ENCODE results near the gene KISS1.

The KISS1 gene

DNA sequence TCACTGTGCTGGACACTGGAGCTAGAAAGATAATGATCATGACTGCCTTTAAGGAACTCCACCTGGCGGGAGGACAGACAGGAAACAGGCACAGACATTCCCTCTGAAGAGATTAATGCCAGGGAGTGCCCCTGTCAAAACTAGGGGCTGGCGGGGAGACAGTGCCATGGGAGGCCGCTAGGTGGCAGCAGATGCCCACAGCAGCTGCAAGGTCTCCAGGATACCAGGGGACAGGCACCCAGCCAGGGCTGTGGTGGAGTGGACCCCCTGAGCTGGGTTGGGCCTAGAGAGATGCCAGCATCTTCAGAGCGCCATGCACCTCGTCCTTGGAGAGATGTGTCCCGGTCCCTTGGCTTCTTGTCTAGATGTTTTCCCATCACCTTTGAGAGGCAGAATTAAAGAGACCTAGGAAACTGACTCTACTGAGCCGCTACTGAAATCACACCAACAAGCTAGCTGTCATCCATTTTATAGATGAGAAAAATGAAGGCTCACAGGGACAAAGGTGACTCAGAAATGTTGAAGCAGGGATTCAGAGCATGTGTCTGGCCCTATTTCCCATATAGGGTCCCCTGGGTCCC, 33.7 kb downstream of the KISS1 start (continued):
- TF ChIP-seq ZNF654 (tag by site-specific recombination; IDR thresholded peaks at IDR 0.05; ENCODE audit: low read depth) = peak; percentile 96
- TF ChIP-seq, protein P1, sequence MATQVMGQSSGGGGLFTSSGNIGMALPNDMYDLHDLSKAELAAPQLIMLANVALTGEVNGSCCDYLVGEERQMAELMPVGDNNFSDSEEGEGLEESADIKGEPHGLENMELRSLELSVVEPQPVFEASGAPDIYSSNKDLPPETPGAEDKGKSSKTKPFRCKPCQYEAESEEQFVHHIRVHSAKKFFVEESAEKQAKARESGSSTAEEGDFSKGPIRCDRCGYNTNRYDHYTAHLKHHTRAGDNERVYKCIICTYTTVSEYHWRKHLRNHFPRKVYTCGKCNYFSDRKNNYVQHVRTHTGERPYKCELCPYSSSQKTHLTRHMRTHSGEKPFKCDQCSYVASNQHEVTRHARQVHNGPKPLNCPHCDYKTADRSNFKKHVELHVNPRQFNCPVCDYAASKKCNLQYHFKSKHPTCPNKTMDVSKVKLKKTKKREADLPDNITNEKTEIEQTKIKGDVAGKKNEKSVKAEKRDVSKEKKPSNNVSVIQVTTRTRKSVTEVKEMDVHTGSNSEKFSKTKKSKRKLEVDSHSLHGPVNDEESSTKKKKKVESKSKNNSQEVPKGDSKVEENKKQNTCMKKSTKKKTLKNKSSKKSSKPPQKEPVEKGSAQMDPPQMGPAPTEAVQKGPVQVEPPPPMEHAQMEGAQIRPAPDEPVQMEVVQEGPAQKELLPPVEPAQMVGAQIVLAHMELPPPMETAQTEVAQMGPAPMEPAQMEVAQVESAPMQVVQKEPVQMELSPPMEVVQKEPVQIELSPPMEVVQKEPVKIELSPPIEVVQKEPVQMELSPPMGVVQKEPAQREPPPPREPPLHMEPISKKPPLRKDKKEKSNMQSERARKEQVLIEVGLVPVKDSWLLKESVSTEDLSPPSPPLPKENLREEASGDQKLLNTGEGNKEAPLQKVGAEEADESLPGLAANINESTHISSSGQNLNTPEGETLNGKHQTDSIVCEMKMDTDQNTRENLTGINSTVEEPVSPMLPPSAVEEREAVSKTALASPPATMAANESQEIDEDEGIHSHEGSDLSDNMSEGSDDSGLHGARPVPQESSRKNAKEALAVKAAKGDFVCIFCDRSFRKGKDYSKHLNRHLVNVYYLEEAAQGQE (tag by site-specific recombination; IDR thresholded peaks at IDR 0.05) = 0 out of 2 replicates have a peak, but pooled peaks have one; percentile 10
- TF ChIP-seq CTCF (tag by site-specific recombination; IDR thresholded peaks at IDR 0.05) = peak; percentile 95
- no peak for TF ChIP-seq ZNF473 (tag by site-specific recombination; IDR thresholded peaks at IDR 0.05)
- TF ChIP-seq GLIS1 (tag by site-specific recombination; IDR thresholded peaks at IDR 0.05) = peak; percentile 43; the same call in 1 of the 2 replicates
- TF ChIP-seq ZNF48 (tag by site-specific recombination; IDR thresholded peaks at IDR 0.05) = no peak
- TF ChIP-seq ZNF335 (tag by site-specific recombination; conservative IDR thresholded peaks at IDR 0.05) = peak; percentile 46

DNA sequence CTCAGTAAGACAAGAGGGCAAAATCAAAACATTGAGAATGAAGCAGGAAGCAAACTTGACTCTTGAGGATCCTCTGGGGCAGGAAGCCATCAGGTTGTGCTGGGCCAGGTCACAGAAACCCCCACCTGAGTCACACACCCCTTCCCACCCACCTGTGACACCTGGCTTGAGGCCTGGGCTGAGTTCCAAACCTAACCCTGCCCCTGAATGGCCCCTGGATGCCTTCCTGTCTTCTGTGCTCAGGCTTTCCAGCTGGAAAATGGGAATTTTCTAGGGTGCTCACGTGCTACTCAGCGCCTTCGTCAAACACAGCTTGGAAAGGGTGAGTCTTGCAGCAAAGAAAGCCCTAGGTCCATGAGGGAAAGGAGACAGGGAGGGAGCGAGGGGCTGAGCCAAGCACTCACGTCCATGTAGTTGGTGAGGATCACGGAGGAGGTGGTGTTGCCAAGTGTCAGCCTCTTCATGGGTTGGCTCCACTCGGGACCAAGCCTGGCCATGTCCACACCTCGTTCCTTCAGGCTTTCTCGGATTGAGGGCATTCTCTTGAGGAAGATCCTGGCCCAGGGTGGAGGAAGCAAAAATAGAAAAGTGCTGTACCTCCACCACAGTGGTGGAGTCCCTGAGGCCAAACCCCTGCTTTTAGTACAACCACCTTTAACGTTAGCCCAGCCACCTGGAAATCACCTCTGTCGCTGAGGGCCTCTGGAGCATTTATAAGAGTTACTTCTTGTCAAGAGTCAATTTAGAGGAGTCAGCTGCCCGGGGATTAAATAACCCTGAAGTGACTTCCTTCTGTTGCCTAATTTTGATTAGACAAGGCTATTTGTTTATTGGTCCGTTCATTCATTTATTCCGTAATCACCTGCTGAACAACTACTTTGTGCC, 34.4 kb downstream of the KISS1 start:
- Histone ChIP-seq H3K9me3 (ENCODE audit: control insufficient read depth, insufficient read depth, low read depth, low read length) (no peaks in the 10 kb centered on the region), H3K4me1 (ENCODE audit: control insufficient read depth, insufficient read depth, low read length) (no peaks in the 10 kb centered on the region), H3K36me3 (ENCODE audit: control insufficient read depth in 2 of 2, insufficient read depth in 1 of 2, low read length in 2 of 2) (no peaks in the 10 kb centered on the region), H3K4me3 (ENCODE audit: low read depth, low read length) (no peak overlapping the region), H3K27ac (ENCODE audit: extremely low read depth, low read depth, low read length) (no peak overlapping the region)
- ChIA-PET POLR2A (no interaction called here), CTCF (interaction anchor here (0.5 to 14.1 kb wide), 53 partner anchors 7 to 761 kb away, joined by 3 to 178 read pairs (median 5); partner anchors contain the start of genes ETNK2, GOLT1A and PLEKHA6)
- no peak for TF ChIP-seq ZNF24 (tag by site-specific recombination; IDR thresholded peaks at IDR 0.05)
- TF ChIP-seq ZBTB17 (tag by site-specific recombination; IDR thresholded peaks at IDR 0.05) = no peak
- TF ChIP-seq ZXDB (tag by site-specific recombination; IDR thresholded peaks at IDR 0.05) = no peak
- TF ChIP-seq, protein P2, sequence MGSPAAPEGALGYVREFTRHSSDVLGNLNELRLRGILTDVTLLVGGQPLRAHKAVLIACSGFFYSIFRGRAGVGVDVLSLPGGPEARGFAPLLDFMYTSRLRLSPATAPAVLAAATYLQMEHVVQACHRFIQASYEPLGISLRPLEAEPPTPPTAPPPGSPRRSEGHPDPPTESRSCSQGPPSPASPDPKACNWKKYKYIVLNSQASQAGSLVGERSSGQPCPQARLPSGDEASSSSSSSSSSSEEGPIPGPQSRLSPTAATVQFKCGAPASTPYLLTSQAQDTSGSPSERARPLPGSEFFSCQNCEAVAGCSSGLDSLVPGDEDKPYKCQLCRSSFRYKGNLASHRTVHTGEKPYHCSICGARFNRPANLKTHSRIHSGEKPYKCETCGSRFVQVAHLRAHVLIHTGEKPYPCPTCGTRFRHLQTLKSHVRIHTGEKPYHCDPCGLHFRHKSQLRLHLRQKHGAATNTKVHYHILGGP (tag by site-specific recombination; IDR thresholded peaks at IDR 0.05) = no peak
- TF ChIP-seq ZBTB7A (tag by site-specific recombination; IDR thresholded peaks at IDR 0.05; ENCODE audit: low read depth) = no peak
- TF ChIP-seq ZNF830 (tag by site-specific recombination; IDR thresholded peaks at IDR 0.05; ENCODE audit: low read depth) = no peak
- no peak for TF ChIP-seq GLI2 (tag by site-specific recombination; IDR thresholded peaks at IDR 0.05; ENCODE audit: borderline replicate concordance, low read depth)
- TF ChIP-seq ZNF19 (tag by site-specific recombination; IDR thresholded peaks at IDR 0.05; ENCODE audit: low read depth) = no peak
- TF ChIP-seq, protein P1 (tag by site-specific recombination; IDR thresholded peaks at IDR 0.05) = no peak
- no peak for TF ChIP-seq ZNF23 (tag by site-specific recombination; IDR thresholded peaks at IDR 0.05; ENCODE audit: borderline replicate concordance)
- TF ChIP-seq FEZF1 (tag by site-specific recombination; IDR thresholded peaks at IDR 0.05) = no peak
- TF ChIP-seq ZNF157 (tag by site-specific recombination; IDR thresholded peaks at IDR 0.05) = no peak
- TF ChIP-seq ZNF324 (tag by site-specific recombination; IDR thresholded peaks at IDR 0.05) = no peak
- TF ChIP-seq YY1 (tag by site-specific recombination; IDR thresholded peaks at IDR 0.05) = no peak
- no peak for TF ChIP-seq ZNF404 (tag by site-specific recombination; IDR thresholded peaks at IDR 0.05)
- TF ChIP-seq ZNF221 (tag by site-specific recombination; IDR thresholded peaks at IDR 0.05; ENCODE audit: borderline replicate concordance) = no peak
- TF ChIP-seq, protein P3, sequence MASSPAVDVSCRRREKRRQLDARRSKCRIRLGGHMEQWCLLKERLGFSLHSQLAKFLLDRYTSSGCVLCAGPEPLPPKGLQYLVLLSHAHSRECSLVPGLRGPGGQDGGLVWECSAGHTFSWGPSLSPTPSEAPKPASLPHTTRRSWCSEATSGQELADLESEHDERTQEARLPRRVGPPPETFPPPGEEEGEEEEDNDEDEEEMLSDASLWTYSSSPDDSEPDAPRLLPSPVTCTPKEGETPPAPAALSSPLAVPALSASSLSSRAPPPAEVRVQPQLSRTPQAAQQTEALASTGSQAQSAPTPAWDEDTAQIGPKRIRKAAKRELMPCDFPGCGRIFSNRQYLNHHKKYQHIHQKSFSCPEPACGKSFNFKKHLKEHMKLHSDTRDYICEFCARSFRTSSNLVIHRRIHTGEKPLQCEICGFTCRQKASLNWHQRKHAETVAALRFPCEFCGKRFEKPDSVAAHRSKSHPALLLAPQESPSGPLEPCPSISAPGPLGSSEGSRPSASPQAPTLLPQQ (tag by site-specific recombination; IDR thresholded peaks at IDR 0.05) = no peak
